ENCODE data around the gene NUP214.
"Not testable (repeated sequence)": the region's sequence is repeated elsewhere in the genome, so short reads cannot be mapped to it uniquely, and the experiment has no call there.

Gene NUP214

DNA sequence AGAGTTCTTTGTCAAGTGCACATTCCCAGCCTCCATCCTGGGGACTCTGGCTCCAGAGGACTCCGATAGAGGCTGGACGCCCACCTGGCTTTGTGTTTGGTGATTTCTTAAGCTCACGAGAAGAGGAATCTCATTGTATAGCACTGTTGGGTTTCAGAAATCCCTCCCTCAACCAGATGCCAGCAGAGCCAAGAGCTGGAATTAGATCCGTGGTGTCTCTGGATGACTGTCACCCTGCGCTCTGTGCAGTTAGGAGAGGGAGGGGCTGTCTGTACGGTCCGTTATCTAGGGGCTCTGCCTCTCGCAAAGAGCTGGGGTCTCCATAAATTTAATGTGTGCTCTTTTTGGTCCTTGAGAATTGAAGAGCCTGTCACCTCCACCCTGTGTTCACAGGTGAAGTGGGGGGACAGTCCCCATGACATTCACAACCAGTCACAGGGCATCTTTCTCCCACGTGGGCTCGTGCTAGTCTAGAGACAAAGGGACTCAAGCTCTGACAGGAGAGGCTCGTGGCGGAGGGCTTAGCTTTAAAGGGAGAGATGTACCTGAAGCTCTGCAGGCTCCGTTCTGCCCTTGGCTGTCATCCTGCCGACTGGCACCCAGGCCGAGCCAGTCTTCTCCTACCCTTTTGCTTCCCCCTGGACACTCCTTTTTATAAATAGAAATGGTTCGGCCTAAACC is 109.6 kb downstream of the NUP214 start:
- no peak for DNase-seq (ENCODE audit: low spot score)

DNA sequence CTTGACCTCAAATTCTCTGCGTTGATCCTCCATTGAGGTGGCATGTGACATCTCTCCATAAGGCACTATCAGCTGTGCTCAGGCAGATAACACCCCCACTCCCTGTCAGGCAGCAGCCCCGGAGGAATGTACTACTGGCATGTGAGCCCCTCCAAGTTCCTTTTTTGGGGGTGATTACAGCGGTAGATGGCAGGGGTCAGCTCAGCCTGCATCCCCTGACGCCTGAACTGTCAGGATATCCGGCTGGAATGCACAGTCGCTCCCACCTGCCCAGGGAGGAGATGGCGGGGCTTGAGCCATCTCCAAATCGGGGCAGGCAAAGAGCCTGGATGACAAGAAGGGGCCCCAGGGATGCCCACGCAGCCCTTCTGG is 110.1 kb downstream of the NUP214 start:
- no peak for DNase-seq (ENCODE audit: low spot score)

DNA sequence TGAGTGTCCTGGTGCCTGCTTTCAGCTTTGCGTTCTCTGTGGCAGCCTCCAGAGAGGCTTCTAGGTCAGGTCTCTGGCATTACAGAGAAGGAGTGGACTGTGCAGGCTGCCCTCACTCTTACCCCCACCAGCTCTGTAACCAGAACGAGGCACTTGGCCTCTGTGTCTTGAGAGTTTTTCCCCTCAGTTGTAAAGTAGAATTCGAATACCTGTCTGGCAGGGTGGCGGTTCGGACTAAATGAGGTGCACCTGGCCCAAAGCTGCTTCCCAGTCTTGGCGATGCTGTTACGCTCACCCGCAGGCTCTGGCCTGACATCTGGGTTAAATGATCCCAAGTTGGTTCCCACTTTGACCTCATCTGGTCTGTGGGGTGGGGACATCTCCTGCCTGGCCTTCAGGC is 110.8 kb downstream of the NUP214 start:
- DNase-seq (ENCODE audit: low spot score), result no peak

DNA sequence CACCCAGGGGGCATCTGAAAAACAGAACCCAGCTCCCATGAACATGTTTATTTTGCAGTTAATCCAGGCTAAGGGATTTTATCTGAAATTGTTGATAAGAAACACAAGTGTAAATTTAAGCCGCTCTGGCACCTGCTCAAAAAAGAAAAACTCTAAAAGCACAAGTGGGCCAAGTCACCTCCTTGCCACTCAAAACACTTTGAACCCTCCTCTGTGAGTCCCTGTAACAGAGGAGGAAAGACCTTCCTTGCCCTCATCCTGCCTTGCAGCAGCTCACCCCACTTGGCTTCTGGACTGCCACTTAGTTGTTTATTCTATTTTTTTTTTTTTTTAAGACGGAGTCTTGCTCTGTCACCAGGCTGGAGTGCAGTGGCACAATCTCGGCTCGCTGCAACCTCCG is 111.4 kb downstream of the NUP214 start:
- no peak for DNase-seq (ENCODE audit: low spot score)

DNA sequence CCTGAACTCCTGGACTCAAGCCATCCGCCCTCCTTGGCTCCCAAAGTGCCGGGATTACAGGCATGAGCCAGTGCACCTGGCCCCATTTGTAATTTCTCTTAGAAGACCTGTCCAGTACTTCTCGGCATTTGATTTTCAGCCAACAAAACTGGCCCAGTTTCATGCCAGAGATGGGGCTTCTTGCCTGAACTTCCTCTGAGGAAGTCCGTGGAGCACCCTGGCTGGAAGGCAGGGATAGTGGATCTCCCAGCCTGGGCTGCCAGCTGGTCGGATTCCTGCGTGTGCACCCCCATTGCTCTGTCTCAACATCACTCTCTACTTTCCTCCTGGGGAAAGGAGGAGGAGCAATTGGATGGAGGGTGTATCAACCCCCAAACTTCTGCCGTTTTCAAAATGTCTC is 111.9 kb downstream of the NUP214 start:
- DNase-seq (ENCODE audit: low spot score), result no peak

DNA sequence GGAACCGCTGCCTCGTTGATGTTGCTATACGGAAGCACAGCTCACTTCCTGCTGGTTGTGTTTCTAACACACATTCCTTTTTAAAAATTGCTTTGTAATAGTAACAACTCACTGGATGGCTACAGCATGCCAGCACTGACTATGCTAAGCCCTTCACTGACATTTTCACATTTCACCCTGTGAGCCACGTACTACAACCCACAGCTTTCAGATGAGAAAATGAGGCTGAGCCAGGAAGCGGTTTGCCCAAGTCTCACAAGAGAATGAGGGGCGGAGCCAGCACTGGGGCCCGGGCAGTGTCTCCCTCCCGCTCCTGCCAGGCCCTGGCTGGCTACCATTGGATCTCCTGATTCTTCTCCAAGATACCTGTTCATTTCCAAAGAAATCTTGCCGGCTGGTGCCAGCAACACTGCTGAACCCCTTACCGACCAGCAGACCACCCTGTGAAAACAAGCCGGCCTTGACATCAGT is 112.6 kb downstream of the NUP214 start:
- no peak for DNase-seq (ENCODE audit: low spot score)

DNA sequence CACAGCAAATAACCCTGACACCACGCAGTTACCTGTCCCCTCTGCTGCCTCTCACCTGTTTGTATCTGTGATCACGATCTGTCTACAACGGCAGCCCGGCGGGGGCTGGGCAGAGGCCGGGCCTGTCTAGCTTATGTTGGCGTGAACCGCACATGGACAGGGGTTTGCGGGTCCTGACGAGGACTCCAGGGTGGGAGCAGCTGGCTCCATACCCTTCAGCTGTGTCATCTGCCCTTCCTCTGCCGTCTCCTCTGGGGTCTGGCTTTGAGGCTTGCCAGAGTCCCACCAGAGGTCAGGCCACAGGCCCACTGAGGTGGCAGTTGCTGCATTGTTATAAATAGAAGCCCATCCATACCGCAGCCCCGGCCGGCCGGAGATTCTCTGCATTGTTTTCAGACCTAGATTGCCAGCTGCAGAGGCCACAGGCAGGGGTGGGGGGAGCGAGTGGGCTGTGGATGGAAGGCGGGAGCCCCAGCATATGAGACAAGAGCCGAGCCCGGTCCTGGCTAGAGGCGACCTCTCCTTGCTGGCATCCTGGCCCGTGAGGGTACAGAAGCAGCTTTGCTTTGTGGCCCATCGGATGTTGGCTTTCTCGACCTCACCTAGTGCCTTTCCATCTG is 113.1 kb downstream of the NUP214 start:
- no peak for DNase-seq (ENCODE audit: low spot score)

DNA sequence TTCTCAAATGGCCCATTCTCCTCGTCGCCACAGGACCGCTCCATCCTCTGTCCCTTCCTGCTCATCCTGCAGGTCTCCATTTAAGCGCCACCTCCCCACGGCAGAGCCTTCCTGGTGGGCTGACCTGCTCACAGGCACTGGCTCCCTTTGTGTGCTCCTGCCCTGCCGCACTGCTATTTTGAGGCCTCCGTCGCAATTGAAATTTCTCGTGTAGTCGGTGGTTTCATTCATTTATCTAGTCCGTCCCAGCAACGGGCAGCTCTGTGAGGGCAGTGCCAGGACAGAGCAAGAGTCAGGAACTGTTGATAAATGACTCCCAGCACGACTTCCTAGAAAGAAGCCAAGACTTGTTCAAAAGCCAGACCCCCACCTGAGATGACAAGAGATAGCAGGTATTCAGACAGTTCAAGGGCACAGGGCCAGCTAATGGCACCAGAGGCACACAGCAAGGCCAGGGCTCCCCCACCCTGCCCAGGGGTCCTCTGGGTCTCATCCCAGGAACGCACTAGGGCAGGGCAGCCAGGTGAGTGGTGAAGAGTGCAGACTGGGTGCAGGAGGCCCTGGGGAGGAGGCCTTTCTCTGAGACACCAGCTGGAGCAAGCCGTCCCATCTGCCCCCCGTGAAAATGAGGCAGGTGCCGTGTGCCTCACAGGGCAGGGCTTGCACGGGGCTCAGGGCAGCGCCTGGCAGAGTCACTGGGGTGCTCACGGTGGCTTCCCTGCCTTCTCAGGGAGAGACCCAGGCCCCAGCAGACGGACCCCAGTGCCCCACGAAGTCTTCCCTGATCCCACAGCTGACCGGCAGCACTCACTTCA is 114.0 kb downstream of the NUP214 start:
- DNase-seq (ENCODE audit: low spot score), result no peak

DNA sequence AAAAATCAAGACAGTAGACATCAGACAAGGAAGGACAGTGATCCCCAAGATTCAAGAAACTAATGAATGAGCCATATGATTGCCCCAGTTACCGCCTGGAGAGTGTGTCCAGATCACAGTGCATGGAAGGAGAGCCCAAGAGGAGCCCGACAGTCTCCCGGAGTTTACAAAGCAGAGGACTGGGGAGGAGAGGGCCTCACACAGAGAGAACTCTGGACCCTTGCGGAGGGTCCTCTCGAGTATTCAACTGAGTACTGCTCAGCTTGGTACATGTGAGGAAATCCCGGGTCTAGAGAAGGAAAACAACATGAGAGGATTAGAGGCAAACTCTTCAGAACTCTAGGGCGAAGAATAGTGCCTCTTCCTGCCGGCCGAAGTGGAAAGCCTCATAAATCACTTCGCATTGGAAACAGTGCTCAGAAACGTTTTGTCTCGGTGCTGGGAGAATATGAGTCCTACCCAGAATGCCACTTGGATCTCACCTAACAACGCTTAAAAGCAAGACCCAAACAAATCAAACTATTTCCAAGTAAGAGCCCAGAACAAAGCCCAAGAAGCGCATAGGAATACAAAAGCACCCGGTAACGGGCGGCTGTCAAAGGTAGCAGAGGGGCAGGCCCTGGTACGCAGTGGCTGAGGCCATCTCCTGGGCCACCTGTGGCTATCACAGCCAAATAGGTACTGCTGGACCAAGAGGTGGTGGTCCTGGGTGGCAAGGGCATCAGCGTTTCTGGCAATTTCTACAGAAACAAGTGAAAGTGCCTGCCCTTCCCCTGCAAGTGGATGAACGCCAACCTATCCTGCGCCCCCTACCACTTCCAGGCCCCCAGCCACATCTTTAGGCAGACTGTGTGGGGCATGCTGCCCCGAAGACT is 114.9 kb downstream of the NUP214 start:
- DNase-seq (ENCODE audit: low spot score), result no peak

DNA sequence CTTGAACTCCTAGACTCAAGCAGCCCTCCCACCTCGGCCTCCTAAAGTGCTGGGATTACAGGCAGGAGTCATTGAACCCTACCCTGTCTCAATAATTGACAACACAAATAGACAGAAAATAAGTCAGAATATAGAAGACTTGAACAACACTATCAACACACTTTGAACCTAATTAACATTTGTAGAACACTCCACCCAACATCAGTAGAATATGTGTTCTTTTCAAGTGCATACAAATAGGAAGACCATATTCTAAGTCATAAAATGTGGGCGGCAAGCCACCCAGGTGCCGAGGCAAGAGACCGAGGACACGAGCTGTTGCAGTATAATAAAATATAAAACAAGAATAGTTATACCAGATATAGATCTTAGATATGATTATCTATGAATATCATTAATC is 118.9 kb downstream of the NUP214 start:
- not testable (repeated sequence) for DNase-seq (ENCODE audit: low spot score)

DNA sequence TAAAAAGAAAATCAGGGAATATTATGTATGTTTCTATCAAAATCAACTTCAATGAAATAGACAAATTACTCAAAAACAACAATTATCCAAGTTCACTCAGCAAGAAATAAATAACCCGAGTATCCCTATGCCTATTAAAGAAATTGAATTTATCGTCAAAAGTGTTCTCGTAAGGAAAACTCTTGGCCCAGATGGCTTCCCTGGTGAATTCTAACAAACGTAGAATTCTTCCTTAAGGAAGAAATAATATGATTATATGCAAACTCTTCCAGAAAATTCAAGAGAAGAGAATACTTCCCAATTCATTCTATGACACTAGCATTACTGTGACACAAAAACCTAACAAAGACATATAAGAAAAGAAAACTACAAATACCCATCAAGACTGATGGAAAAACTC is 121.2 kb downstream of the NUP214 start:
- DNase-seq (ENCODE audit: low spot score), result no peak

DNA sequence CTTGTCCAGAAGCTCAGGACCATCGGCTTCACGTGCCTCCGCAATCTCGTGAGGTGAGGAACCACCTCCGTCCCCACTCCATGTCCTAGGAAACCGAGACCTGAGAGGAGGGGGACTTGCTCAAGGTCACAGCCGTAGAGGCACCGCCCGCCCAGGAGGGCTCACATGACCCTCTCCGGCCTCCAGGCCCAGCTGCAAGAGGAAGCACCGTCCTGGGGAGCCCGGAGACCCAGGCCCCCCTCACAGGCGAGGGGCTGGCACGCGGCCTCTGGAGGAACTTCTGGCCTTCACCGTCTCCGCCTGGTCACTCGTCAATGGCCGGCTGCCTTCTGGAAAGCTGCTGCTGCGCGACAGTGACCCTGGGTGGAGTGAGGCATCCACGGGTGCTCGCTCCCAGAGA is 126.7 kb downstream of the NUP214 start:
- no peak for DNase-seq (ENCODE audit: low spot score)

DNA sequence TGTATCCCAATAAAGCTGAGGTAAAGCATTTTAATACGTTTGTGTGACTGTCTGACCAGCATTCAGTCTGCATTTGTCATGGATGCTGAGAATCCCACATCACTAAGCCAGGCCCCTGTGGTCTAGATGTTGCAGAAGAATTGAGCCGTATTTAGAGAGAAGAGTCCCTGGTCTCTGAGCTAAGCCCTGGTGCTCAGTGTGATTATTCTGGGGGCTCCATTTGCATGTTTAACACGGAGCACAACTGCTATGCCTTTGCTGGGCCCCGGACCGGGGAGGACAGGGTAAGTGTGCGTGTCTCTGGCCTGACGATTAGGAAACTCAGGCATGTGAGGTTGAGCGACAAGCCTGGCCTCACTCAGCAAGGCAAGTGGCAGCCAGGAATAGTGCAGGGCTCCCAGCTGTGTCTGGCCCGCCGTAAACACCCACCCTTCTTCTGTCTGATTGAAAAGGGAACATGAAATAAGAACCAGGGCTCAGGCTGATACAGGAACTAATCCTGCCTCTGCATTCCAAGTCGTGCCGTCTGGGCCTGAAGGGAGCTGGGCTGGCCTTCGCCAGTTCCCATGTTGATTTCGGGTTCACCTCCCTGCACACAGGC is 128.6 kb downstream of the NUP214 start:
- DNase-seq (ENCODE audit: low spot score), result no peak

DNA sequence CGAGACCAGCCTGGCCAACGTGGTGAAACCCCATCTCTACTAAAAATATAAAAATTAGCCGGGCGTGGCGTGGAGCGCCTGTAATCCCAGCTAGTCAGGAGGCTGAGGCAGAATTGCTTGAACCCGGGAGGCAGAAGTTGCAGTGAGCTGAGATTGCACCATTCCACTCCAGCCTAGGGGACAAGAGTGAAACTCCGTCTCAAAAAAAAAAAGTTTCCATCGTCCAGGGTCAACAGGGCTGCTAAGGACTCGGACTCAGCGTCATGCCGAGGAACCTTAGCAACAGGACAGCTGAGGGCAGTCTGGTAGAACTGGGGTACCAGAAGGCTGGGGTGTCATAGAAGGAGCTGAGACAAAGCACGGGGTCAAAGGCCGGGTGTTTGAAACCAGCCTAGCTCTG is 129.2 kb downstream of the NUP214 start:
- no peak for DNase-seq (ENCODE audit: low spot score)

DNA sequence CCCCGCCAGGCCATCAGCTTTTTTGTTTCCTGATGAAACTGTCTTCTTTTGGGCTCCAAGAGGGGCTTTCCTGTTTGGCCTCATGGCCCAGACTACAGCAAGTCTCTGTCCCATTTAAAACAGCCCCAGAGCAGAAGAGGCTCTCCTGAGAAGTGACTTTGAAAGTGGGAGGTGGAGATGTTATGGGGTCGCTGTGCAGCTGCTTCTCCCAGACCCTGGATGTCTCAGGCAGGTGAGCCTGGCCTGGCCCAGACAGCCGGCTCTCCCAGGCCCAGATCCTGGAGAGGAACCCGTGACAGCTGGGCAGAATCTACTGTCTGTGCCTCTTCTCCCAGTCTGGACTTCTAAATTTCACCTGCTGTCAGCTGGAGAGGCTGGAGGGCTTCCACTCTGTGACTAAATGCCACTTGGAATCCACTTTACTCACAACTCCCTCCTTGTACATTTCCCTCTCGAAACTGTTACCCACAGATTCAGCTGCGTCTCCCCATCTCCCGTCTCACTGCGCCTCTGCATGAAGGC is 130.4 kb downstream of the NUP214 start:
- DNase-seq (ENCODE audit: low spot score), result no peak

DNA sequence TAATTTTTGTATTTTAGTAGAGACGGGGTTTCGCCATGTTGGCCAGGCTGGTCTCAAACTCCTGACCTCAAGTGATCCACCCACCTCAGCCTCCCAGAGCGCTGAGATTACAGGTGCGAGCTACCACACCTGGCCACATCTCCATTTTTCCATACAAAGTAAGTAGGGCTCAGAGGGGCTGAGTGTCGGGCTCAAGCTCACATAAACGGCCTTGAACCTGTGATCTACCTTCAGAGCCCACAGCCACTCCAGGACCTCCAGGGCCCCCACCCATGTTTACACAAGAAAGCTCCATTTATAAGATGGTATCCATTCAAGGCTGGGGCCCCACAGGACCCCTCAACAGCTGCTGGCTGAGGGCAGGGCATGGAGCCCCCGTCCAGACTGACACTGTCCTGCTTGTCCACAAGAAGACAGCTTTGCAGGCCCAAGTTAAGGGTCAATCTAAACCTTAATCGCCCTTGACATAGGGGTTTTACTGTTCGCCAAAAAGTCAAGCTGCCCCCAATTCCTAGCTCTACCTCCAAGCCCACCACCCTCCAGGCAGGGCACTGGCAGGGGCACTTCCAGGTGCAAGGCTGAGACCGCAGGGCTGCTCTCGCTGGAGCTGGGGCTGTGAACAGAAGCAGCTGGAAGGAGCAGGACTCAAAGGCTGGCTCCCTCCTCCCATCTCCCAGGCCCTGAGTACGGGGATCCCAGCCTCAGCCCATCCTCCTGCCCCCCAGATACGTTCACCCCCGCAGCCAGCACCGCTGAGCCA is 132.1 kb downstream of the NUP214 start:
- DNase-seq (ENCODE audit: low spot score), result no peak

DNA sequence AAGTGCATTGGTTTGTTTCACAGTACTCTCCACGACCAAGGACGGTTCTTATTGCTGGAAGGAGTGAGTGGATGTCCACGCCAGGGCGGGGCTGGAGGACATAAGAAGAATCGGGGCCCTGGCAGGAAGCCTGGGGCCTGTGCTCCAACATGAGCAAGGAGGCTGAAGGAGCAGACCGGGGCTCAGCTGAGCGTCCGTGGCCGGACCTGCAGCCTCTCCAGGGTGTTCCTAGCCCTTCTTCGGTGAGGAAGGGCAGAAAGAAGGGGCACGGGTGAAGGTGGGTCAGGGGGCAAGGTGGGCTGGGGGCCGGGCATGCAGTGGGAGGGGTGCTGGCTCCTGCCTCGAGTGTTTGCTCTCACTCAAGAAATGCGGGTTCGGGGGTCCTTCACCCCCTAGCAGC is 132.8 kb downstream of the NUP214 start:
- DNase-seq (ENCODE audit: low spot score), result no peak

DNA sequence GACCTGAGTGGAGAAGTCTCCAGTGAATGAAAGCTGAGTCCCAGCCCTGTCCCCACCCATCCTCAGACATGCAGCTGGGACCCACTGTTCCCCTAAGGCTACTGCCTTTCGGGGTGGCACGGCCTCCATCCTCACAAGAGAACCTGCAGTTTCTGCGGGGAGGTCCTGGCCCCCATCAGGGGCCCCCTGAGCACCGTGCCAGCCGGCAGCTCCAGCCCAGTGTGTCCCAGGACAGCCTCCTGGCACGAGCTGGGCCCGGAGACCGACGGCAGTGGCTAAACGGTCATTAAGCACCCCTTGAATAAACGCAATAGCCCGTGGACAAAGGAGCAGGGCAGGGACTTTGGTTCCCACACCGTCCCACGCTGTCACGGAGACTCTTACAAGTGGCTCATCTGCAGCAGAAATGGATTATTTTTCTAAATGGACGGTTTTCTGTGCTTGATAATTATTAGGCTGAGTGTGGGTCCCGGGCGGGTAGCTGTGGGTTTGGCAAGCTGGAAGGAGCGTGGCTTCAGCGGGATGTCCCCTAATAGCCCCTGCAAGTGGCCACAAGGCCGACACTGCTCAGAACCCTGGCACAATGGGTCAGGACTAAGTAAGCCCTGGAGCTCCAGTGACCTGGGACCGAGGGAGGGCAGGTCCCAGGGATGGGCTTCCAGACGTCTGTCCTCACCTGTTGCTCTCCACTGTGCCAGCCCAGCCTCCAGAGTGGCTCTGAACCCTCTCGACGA is 133.5 kb downstream of the NUP214 start:
- DNase-seq (ENCODE audit: low spot score), result no peak

DNA sequence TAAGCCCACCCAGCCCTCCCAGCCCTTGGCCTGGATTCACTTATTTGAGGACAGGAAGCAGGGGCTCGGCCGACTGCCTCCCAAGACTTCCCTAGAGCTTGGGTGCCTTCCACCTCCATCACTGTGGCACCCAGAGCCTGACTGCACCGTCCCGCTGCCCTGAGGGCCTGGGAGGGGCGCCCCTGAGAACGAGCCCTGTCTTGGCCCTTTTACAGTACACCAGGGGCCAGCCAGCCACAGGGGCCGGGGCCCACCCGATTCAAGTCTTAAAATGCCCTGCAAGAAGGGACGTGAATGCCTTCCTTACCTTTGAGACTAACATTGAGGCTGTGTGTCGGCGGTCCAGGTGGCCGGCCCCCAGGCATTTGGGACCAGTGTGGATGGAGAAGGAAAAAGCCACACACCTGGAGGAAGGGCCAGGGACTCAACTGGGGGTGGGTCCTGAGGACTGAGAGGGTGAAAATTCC is 134.1 kb downstream of the NUP214 start:
- no peak for DNase-seq (ENCODE audit: low spot score)

Data from HuH-7 (cell line).